Transverse colon (tissue), 4 donors: ENCODE results near the gene MAST4. TPM values are rescaled to one million over a fixed set of nuclear protein-coding genes. Genes with fewer than 3 reads are reported as not detected.

ENCODE experiments used
- DNase-seq: peaks from one replicate; pipeline ENCODE4 v3.0.0-alpha.2; 2019
- H3K27ac ChIP-seq, 4 donors: fragments of 200-600 bp; sonication (generic); 2 replicates each; pipeline ENCODE4 v1.5.1; 2016 to 2018; ENCODE audit warnings: inconsistent platforms in 4 of 4
- H3K27me3 ChIP-seq: fragments of 200-600 bp; sonication (generic); 2 replicates; pipeline ENCODE4 v1.5.1; 2017; ENCODE audit warnings: inconsistent platforms
- H3K36me3 ChIP-seq, 4 donors: fragments of 200-600 bp; sonication (generic); 2 replicates each; pipeline ENCODE4 v1.5.1; 2017 to 2019; ENCODE audit warnings: inconsistent platforms in 4 of 4
- H3K4me1 ChIP-seq, 4 donors: fragments of 200-600 bp; sonication (generic); 2 replicates each; pipeline ENCODE4 v1.5.1; 2017 to 2020; ENCODE audit warnings: inconsistent platforms in 4 of 4
- H3K4me3 ChIP-seq, 4 donors: fragments of 200-600 bp; sonication (generic); 1 replicate in 1 of 4; 2 replicates in 3 of 4; pipeline versions ENCODE4 v1.5.1 to v1.6.1; 2017 to 2019; ENCODE audit warnings: inconsistent platforms in 4 of 4
- H3K9me3 ChIP-seq, 2 donors: fragments of 200-600 bp; sonication (generic); 2 replicates each; pipeline ENCODE4 v1.5.1; 2017 to 2019; ENCODE audit warnings: inconsistent platforms in 2 of 2
- CTCF ChIP-seq, 5 experiments: fragments of 200-600 bp in 3 of 5; fragments of 450-650 bp in 2 of 5; sonication (generic) in 3 of 5; IDR thresholded peaks; 1 replicate in 2 of 5; 2 replicates in 3 of 5; pipeline ENCODE4 v1.5.1; 2016 to 2017; ENCODE audit warnings: antibody characterized with exemption in 5 of 5, inconsistent platforms in 3 of 5, mild to moderate bottlenecking in 2 of 5, moderate library complexity in 1 of 5
- EP300 ChIP-seq: sonication (generic); formaldehyde crosslinking; IDR thresholded peaks from one replicate; pipeline ENCODE4 v1.6.1; 2017; ENCODE audit warnings: antibody characterized with exemption, low read depth
- POLR2A ChIP-seq: fragments of 450-650 bp; IDR thresholded peaks from one replicate; pipeline ENCODE4 v1.6.1; 2016; ENCODE audit warnings: antibody characterized with exemption, mild to moderate bottlenecking, moderate library complexity
- POLR2AphosphoS5 ChIP-seq, 3 donors: sonication (generic); formaldehyde crosslinking; IDR thresholded peaks; one replicate each; pipeline ENCODE4 v1.6.1; 2016; ENCODE audit warnings: antibody characterized with exemption in 3 of 3
- WGBS, 2 donors: methylation state at CpG; one replicate each; pipeline ENCODE4 v1.1.5; 2018; ENCODE audit warnings: low coverage in 1 of 2; 5-methylcytosine and 5-hydroxymethylcytosine counted together
- in situ Hi-C, 4 donors: fragments of 200-750 bp; cut with MboI; loops; one replicate each; pipeline versions ENCODE4 v1.15.0 to v1.15.1; 2017; ENCODE audit warnings: low sequenced_read_pairs in 3 of 4, low pct_ligation_motif_present in 1 of 4, low pct_unique_long_range_greater_than_20kb in 1 of 4
- intact Hi-C: fragments of 100-400 bp; cut with DNase I; formaldehyde crosslinking; loops from one replicate; pipeline ENCODE4 v1.15.1; 2023; ENCODE audit warnings: low total_unique reads
- total RNA-seq, 4 donors: library from RNA; depleted of rRNA; stranded (reverse); fragments of >200 nt; gene quantifications; one replicate each; pipeline ENCODE4 v1.1.0, GENCODE V29; 2016

Gene MAST4
- total RNA-seq, 4 donors from 2014 or later, result 20.3 to 46.8 (median 35.4) TPM

- intact Hi-C loops (loop anchor here (5.0 kb wide), 1 partner anchor 398 kb away; no protein-coding TSS in a partner anchor), in situ Hi-C loops (loop anchor here in 2 of 4 donors (5.0 to 10.0 kb wide), 2 partner anchors 50 to 53 kb away; no protein-coding TSS in a partner anchor)
- H3K36me3 ChIP-seq, result no peaks in the 10 kb centered on the region
- no peaks in the 10 kb centered on the region for H3K27me3 ChIP-seq
- no peak overlapping the region for H3K4me3 ChIP-seq
- H3K9me3 ChIP-seq, result no peaks in the 10 kb centered on the region
- peak overlapping the region; percentile 53 to 79 (median 62) for H3K27ac ChIP-seq
- peak; percentile 70 for DNase-seq
- no peak for TF ChIP-seq POLR2A
- TF ChIP-seq CTCF (IDR thresholded peaks at IDR 0.05), result peak in 3 of 5 experiments; percentile 11 to 48 (median 32)
- 60 to 76% methylated on average over 1 to 12 of the region's 12 CpGs for WGBS, 2 donors
- peaks cover 9 to 24% (median 18%) of the 10 kb centered on the region in 4 donors for H3K4me1 ChIP-seq
Measured at GRCh38 chr5:67214707-67215447, 618.7 kb downstream of the MAST4 start.

GRCh38 chr5:67215519-67216471, 619.6 kb downstream of the MAST4 start:
- Histone ChIP-seq H3K36me3 (no peaks in the 10 kb centered on the region), H3K9me3 (no peaks in the 10 kb centered on the region), H3K27ac (peak overlapping the region; percentile 53 to 79 (median 62)), H3K4me3 (peak overlapping the region in 2 of 4 donors; percentile 4 to 8), H3K27me3 (no peaks in the 10 kb centered on the region), H3K4me1 (peaks cover 9 to 24% (median 18%) of the 10 kb centered on the region in 4 donors)
- peak; percentile 87 for DNase-seq
- TF ChIP-seq POLR2A (peak; percentile 41), CTCF (IDR thresholded peaks at IDR 0.05) (no peak), POLR2AphosphoS5 (IDR thresholded peaks at IDR 0.05) (peak in 2 of 3 donors; percentile 30 to 44)
- WGBS, 2 donors, result 27 to 40% methylated on average over 1 to 19 of the region's 19 CpGs
- intact Hi-C loops (no loop called here), in situ Hi-C loops (loop anchor here in 1 of 4 donors (10.0 kb wide), 1 partner anchor 51 kb away; no protein-coding TSS in a partner anchor)

- DNase-seq, result no peak
- WGBS, 2 donors, result 88 to 100% methylated on average over 1 of the region's 1 CpG
- Histone ChIP-seq H3K36me3 (no peaks in the 10 kb centered on the region), H3K4me3 (no peak overlapping the region), H3K4me1 (peaks cover 9 to 24% (median 18%) of the 10 kb centered on the region in 4 donors), H3K9me3 (no peaks in the 10 kb centered on the region), H3K27me3 (no peaks in the 10 kb centered on the region), H3K27ac (peak overlapping the region; percentile 53 to 79 (median 62))
- TF ChIP-seq EP300, result no peak
- TF ChIP-seq CTCF (IDR thresholded peaks at IDR 0.05), result no peak
- TF ChIP-seq POLR2AphosphoS5 (IDR thresholded peaks at IDR 0.05), result no peak
- TF ChIP-seq POLR2A, result no peak
- intact Hi-C loops, result no loop called here
- in situ Hi-C loops, result loop anchor here in 1 of 4 donors (10.0 kb wide), 1 partner anchor 52 kb away; no protein-coding TSS in a partner anchor
Measured at GRCh38 chr5:67216564-67216963, 620.4 kb downstream of the MAST4 start.
